NB4 (cell line): ENCODE data around the gene SND1.

ENCODE experiments used
- CTCF ChIP-seq: IDR thresholded peaks from one replicate; pipeline ENCODE4 v1.5.1; 2012; ENCODE audit warnings: low read depth, low read length
- MAX ChIP-seq: IDR thresholded peaks from 2 replicates; pipeline ENCODE4 v1.6.1; 2011; ENCODE audit warnings: low read depth, low read length

GRCh38 chr7:128092221-128092620 lies 440.2 kb downstream of the SND1 start:
- no peak for TF ChIP-seq CTCF
- no peak for TF ChIP-seq MAX
